IgD-negative memory B cell (primary cell): Measurements from ENCODE around the gene TBC1D23. TPM values are rescaled to one million over a fixed set of nuclear protein-coding genes. Genes with fewer than 3 reads are reported as not detected.
A peak's percentile ranks its signal among the peaks of the same experiment; 100 is the strongest.
"Not testable (repeated sequence)": the region's sequence is repeated elsewhere in the genome, so short reads cannot be mapped to it uniquely, and the experiment has no call there.

Source experiments
- H3K27ac Mint-ChIP-seq, 3 donors: one replicate each; pipeline ENCODE4 v1.8.0; 2020 to 2022; ENCODE audit warnings: mild to moderate bottlenecking in 3 of 3, mixed read lengths in 3 of 3, moderate library complexity in 1 of 3
- H3K27me3 Mint-ChIP-seq: one replicate; pipeline ENCODE4 v1.8.0; 2021; ENCODE audit warnings: mixed read lengths
- H3K36me3 Mint-ChIP-seq: one replicate; pipeline ENCODE4 v1.8.0; 2020; ENCODE audit warnings: mild to moderate bottlenecking, mixed read lengths
- H3K4me1 Mint-ChIP-seq, 3 donors: one replicate each; pipeline ENCODE4 v1.8.0; 2020 to 2022; ENCODE audit warnings: mixed read lengths in 3 of 3, mild to moderate bottlenecking in 1 of 3
- H3K4me3 Mint-ChIP-seq, 4 donors: one replicate each; pipeline ENCODE4 v1.8.0; 2020 to 2022; ENCODE audit warnings: mild to moderate bottlenecking in 4 of 4, mixed read lengths in 4 of 4, moderate library complexity in 3 of 4
- H3K9me3 Mint-ChIP-seq, 3 donors: one replicate each; pipeline ENCODE4 v1.8.0; 2020 to 2021; ENCODE audit warnings: mixed read lengths in 3 of 3, mild to moderate bottlenecking in 1 of 3
- polyA plus RNA-seq: library from polyadenylated mRNA; unstranded; fragments of 300-500 nt; fragmentation: Illumina TruSeq; gene quantifications from one replicate; pipeline ENCODE4 v1.2.3, GENCODE V29; 2021

The TBC1D23 gene
- polyA plus RNA-seq, 1 donor from 2014 or later, result 17.2 TPM

DNA sequence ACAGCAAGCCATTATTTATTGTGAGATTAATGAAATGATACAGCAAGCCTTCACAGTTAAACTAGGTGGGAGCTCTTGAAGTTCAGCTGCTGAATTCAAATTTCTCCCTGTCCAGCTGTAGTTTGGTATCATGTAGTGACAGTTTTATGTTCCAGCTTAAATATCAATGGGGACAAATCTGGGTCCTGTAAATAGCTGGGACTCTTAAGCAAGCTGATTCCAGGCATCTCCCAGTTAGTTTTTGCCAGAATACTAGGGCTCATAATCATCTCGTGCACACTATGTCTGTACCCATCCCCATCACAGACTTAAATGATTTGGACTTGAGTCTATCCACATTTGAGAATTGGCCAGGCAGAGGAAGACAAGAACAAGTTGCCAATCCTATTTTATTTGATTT lies 45.9 kb downstream of the TBC1D23 start:
- Mint-ChIP-seq H3K36me3 (peaks cover 2% of the 10 kb centered on the region), H3K4me1 (peaks cover 0 to 2% (median 0%) of the 10 kb centered on the region in 3 donors), H3K4me3 (no peak overlapping the region), H3K9me3 (no peaks in the 10 kb centered on the region), H3K27me3 (no peaks in the 10 kb centered on the region), H3K27ac (no peak overlapping the region)

DNA sequence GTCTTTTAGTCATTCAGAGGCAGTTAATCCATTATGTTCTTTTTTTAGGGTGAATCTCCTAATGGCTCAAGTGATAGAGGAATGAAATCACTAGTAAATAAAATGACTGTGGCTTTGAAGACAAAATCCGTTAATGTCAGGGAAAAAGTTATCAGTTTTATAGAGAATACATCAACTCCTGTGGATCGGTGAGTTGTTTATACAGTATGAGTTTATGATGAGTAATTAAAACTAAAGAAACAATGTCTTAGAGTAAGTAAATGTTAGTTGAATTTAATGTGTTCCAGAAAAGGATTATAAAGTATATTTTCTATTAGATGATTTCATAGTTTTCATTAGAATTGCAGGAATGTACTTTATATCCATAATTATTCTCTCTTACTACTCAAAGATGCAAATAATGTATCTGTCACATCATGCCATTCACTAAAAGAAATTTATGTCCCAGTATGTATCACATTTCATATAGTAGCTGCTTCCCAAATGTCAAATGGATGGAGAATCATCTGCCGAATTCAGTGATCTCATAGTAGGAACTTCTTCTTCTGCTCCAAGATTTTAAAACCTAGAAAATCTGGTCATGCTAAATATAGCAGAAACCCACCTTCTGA lies 49.7 kb downstream of the TBC1D23 start:
- Mint-ChIP-seq H3K4me3 (no peak overlapping the region), H3K27me3 (no peaks in the 10 kb centered on the region), H3K4me1 (peaks cover 0 to 4% (median 0%) of the 10 kb centered on the region in 3 donors), H3K27ac (peak overlapping the region in 1 of 3 donors; percentile 23), H3K36me3 (no peaks in the 10 kb centered on the region), H3K9me3 (no peaks in the 10 kb centered on the region)

- H3K27ac Mint-ChIP-seq, result no peak overlapping the region
- peaks cover 0 to 4% (median 0%) of the 10 kb centered on the region in 3 donors for H3K4me1 Mint-ChIP-seq
- H3K27me3 Mint-ChIP-seq, result no peaks in the 10 kb centered on the region
- no peaks in the 10 kb centered on the region for H3K36me3 Mint-ChIP-seq
- H3K9me3 Mint-ChIP-seq, result no peaks in the 10 kb centered on the region
- H3K4me3 Mint-ChIP-seq, result no peak overlapping the region
These were observed 50.2 kb downstream of the TBC1D23 start for GRCh38 chr3:100311011-100311410.

GRCh38 chr3:100316641-100317069 lies 55.9 kb downstream of the TBC1D23 start:
- Mint-ChIP-seq H3K27ac (no peak overlapping the region), H3K36me3 (no peaks in the 10 kb centered on the region), H3K9me3 (no peaks in the 10 kb centered on the region), H3K27me3 (no peaks in the 10 kb centered on the region), H3K4me3 (peak overlapping the region in 1 of 4 donors; percentile 28), H3K4me1 (peaks cover 0 to 4% (median 3%) of the 10 kb centered on the region in 3 donors)

GRCh38 chr3:100317912-100318311 lies 57.1 kb downstream of the TBC1D23 start:
- Mint-ChIP-seq H3K27me3 (no peaks in the 10 kb centered on the region), H3K36me3 (no peaks in the 10 kb centered on the region), H3K27ac (peak overlapping the region in 1 of 3 donors; percentile 4), H3K9me3 (no peaks in the 10 kb centered on the region), H3K4me3 (no peak overlapping the region), H3K4me1 (peaks cover 0 to 4% (median 0%) of the 10 kb centered on the region in 3 donors)

DNA sequence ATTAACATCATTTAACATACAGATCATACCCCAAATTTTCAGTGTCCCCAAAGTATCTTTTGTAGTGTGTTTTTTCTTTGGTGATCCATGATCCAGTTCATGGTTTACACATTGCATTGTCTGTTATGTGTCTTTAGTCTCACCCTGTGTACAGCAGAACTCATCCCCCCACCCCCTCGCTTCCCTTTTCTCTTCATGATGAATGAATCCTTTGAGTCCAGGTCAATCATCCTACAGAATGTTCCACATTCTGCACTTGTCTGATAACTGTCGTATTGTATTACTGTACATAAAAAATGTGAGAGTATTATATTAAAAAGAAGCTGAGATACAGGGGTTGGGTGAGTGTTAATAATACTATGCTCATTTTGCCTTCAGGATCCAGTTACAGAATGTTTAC lies 59.2 kb downstream of the TBC1D23 start:
- Mint-ChIP-seq H3K27ac (no peak overlapping the region), H3K36me3 (no peaks in the 10 kb centered on the region), H3K9me3 (no peaks in the 10 kb centered on the region), H3K4me3 (no peak overlapping the region), H3K27me3 (no peaks in the 10 kb centered on the region), H3K4me1 (peaks cover 0 to 4% (median 0%) of the 10 kb centered on the region in 3 donors)

DNA sequence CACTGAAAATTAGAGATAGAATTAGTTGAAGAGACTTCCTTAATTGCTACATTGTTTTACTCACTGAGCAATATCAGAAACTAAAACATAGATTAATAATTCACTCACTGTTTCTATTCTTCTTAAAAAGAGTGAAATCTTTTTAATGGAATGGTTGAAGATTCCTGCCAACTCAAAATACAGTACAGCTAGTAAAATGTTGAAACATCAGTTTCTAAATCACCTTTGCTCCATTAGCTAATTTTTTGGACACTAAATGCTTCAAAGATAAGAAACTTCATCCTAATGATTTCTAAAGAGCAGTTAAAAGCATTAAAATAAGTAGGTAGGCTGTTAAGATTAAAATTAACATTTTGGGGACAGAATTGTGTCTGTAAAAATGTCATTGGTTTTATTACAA lies 63.3 kb downstream of the TBC1D23 start:
- Mint-ChIP-seq H3K27me3 (no peaks in the 10 kb centered on the region), H3K4me3 (no peak overlapping the region), H3K36me3 (no peaks in the 10 kb centered on the region), H3K27ac (no peak overlapping the region), H3K9me3 (peaks cover 0 to 6% (median 2%) of the 10 kb centered on the region in 3 donors), H3K4me1 (no peaks in the 10 kb centered on the region)

GRCh38 chr3:100325827-100326226 lies 65.0 kb downstream of the TBC1D23 start:
- no peaks in the 10 kb centered on the region for H3K36me3 Mint-ChIP-seq
- no peaks in the 10 kb centered on the region for H3K4me1 Mint-ChIP-seq
- H3K4me3 Mint-ChIP-seq, result no peak overlapping the region
- peaks cover 0 to 6% (median 2%) of the 10 kb centered on the region in 3 donors for H3K9me3 Mint-ChIP-seq
- H3K27ac Mint-ChIP-seq, result no peak overlapping the region
- no peaks in the 10 kb centered on the region for H3K27me3 Mint-ChIP-seq

GRCh38 chr3:100327377-100327776 lies 66.6 kb downstream of the TBC1D23 start:
- H3K4me3 Mint-ChIP-seq, result peak overlapping the region in 1 of 4 donors; percentile 50
- not testable (repeated sequence) for H3K36me3 Mint-ChIP-seq, H3K9me3 Mint-ChIP-seq, H3K4me1 Mint-ChIP-seq, H3K27me3 Mint-ChIP-seq
- peak overlapping the region in 1 of 3 donors; percentile 74 for H3K27ac Mint-ChIP-seq

DNA sequence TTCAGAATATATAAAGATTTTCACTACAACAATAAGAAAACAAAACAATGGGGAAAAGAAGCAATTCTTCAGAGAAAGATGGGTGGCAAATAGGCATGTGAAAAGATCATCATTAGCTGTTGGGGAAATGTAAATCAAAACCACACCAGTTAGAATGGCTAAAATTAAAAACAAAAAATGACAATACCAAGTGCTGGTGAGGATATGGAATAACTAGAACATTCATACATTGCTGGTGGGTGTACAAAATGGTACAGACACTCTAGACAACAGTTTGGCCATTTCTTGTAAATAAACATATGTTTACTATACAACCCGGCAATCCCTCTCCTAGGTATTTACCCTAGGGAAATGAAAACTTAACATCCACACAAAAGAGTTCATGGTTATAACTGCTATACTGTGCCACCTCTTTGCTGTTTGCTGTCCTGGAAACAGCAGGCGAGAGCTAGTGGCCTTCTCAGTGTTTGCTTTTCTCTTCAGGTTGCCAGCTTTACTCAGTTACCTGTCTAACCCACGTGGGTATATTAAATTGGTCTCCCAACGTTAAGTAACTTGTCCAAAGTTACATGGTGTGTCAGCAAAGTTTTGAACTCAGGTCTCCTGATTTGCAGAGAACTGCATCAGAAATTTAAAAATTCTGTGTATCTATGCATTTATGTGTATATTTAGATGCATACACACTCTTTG lies 69.2 kb downstream of the TBC1D23 start:
- Mint-ChIP-seq H3K27ac (peak overlapping the region in 1 of 3 donors; percentile 22), H3K9me3 (peaks cover 0 to 6% (median 2%) of the 10 kb centered on the region in 3 donors), H3K4me3 (peak overlapping the region in 1 of 4 donors; percentile 37), H3K27me3 (no peaks in the 10 kb centered on the region), H3K4me1 (peaks cover 7 to 10% (median 8%) of the 10 kb centered on the region in 3 donors), H3K36me3 (no peaks in the 10 kb centered on the region)

DNA sequence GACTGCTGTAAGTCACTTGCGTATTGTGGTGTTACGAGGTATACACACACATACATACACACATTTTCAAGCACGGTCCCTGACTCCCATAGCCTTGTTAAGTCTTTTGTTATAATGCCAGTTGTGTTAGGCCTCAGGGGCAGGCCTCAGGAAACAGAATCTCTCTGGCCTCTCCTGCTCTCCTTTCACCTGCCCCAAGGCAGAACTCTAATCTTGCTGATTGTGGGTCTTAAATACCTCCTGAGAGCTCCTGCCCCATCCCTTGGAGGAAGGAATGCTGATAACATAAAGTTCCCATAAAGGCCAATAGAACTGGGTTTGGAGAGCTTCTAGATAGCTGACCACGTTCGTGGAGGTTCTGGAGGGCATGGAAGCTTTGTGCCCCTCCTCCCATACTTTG lies 69.9 kb downstream of the TBC1D23 start:
- Mint-ChIP-seq H3K36me3 (no peaks in the 10 kb centered on the region), H3K9me3 (peaks cover 0 to 6% (median 2%) of the 10 kb centered on the region in 3 donors), H3K4me3 (no peak overlapping the region), H3K27me3 (no peaks in the 10 kb centered on the region), H3K4me1 (peaks cover 13 to 17% (median 14%) of the 10 kb centered on the region in 3 donors), H3K27ac (no peak overlapping the region)

- H3K27me3 Mint-ChIP-seq, result no peaks in the 10 kb centered on the region
- peak overlapping the region in 2 of 4 donors; percentile 11 to 81 for H3K4me3 Mint-ChIP-seq
- no peaks in the 10 kb centered on the region for H3K36me3 Mint-ChIP-seq
- H3K27ac Mint-ChIP-seq, result peak overlapping the region in 1 of 3 donors; percentile 72
- peaks cover 0 to 6% (median 2%) of the 10 kb centered on the region in 3 donors for H3K9me3 Mint-ChIP-seq
- H3K4me1 Mint-ChIP-seq, result peaks cover 14 to 22% (median 18%) of the 10 kb centered on the region in 3 donors
These were observed 70.9 kb downstream of the TBC1D23 start for GRCh38 chr3:100331660-100332059.

DNA sequence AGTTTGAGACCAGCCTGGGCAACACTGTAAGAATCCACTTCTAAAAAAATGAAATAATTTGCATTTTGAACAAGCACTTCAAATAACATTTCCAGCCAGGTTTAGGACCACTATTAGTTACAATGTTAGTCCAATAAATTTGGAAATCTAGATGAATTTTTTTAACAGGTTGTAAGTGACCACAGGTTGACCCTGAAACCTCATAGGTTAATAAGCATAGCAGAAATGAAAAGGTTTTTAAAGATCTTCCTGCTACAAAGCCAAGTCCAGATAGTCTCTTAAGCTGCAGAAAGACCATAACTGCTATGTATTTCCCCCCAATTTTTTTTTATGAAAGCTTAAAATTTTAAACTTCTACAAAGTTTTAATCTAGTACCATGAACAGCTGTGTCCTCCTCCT lies 72.3 kb downstream of the TBC1D23 start:
- peaks cover 14 to 22% (median 18%) of the 10 kb centered on the region in 3 donors for H3K4me1 Mint-ChIP-seq
- H3K36me3 Mint-ChIP-seq, result no peaks in the 10 kb centered on the region
- H3K27ac Mint-ChIP-seq, result peak overlapping the region in 2 of 3 donors; percentile 47 to 66
- peak overlapping the region in 1 of 4 donors; percentile 99 for H3K4me3 Mint-ChIP-seq
- no peaks in the 10 kb centered on the region for H3K27me3 Mint-ChIP-seq
- H3K9me3 Mint-ChIP-seq, result no peaks in the 10 kb centered on the region

DNA sequence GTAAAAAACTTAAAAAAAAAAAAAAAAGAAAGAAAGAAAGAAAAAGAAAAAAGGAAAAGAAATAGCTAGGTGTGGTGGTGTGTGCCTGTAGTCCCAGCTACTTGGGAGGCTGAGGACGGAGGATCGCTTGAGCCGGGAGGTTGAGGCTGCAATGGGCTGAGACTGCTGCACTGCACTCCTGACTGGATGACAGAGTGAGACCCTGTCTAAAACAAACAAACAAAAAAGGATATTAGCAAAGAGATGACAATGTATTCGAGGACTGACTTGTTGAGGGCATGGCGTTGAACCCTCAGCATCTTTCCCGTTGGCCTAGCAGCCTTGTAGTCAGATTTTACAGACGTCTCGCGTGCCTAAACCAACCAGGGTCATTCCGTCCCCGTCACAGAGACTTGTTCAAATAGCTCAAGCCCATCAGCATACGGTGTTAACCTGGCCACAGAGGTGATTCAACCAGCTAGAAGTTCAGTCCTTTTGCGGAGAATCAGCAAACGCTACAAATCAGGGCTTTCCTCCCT lies 73.2 kb downstream of the TBC1D23 start:
- H3K4me3 Mint-ChIP-seq, result peak overlapping the region; percentile 84 to 99 (median 94)
- H3K27ac Mint-ChIP-seq, result peak overlapping the region; percentile 67 to 94 (median 91)
- H3K9me3 Mint-ChIP-seq, result no peaks in the 10 kb centered on the region
- no peaks in the 10 kb centered on the region for H3K27me3 Mint-ChIP-seq
- no peaks in the 10 kb centered on the region for H3K36me3 Mint-ChIP-seq
- peaks cover 14 to 22% (median 18%) of the 10 kb centered on the region in 3 donors for H3K4me1 Mint-ChIP-seq
